HG02678 (cell line): Measurements from ENCODE around the gene TLCD5.
A peak's percentile ranks its signal among the peaks of the same experiment; 100 is the strongest.

Experiments used
- ATAC-seq: cut with Tn5 transposase; IDR thresholded peaks from one replicate; pipeline ENCODE4 v1.9.1; 2021; ENCODE audit warnings: mild to moderate bottlenecking, moderate library complexity; ENCODE audit not compliant: unreplicated experiment

The TLCD5 gene

GRCh38 chr11:120336641-120337354 is 11.7 kb downstream of the TLCD5 start:
- ATAC-seq, result peak; percentile 30

- ATAC-seq, result no peak
These were observed 12.4 kb downstream of the TLCD5 start for GRCh38 chr11:120337355-120338106.

GRCh38 chr11:120338107-120338933 is 13.2 kb downstream of the TLCD5 start:
- no peak for ATAC-seq

- ATAC-seq, result no peak
These were observed 14.3 kb downstream of the TLCD5 start for GRCh38 chr11:120339394-120339890.

- no peak for ATAC-seq
These were observed 15.4 kb downstream of the TLCD5 start for GRCh38 chr11:120340529-120340928.

GRCh38 chr11:120342226-120342625 is 17.1 kb downstream of the TLCD5 start:
- no peak for ATAC-seq

GRCh38 chr11:120342678-120343077 is 17.6 kb downstream of the TLCD5 start:
- no peak for ATAC-seq

GRCh38 chr11:120343429-120343828 is 18.3 kb downstream of the TLCD5 start:
- ATAC-seq, result peak; percentile 44

GRCh38 chr11:120344302-120345004 is 19.4 kb downstream of the TLCD5 start:
- ATAC-seq, result peak; percentile 91

GRCh38 chr11:120346233-120346632 is 21.1 kb downstream of the TLCD5 start:
- no peak for ATAC-seq

- ATAC-seq, result no peak
These were observed 25.5 kb downstream of the TLCD5 start for GRCh38 chr11:120350637-120351036.

- ATAC-seq, result no peak
These were observed 27.3 kb downstream of the TLCD5 start for GRCh38 chr11:120352405-120352804.

- ATAC-seq, result no peak
These were observed 29.0 kb downstream of the TLCD5 start for GRCh38 chr11:120354068-120354467.

GRCh38 chr11:120354779-120355178 is 29.7 kb downstream of the TLCD5 start:
- ATAC-seq, result no peak

GRCh38 chr11:120357620-120358019 is 32.5 kb downstream of the TLCD5 start:
- ATAC-seq, result no peak

- ATAC-seq, result no peak
These were observed 33.6 kb downstream of the TLCD5 start for GRCh38 chr11:120358729-120359128.

GRCh38 chr11:120363436-120363835 is 38.3 kb downstream of the TLCD5 start:
- ATAC-seq, result no peak

GRCh38 chr11:120365512-120365911 is 40.4 kb downstream of the TLCD5 start:
- no peak for ATAC-seq

GRCh38 chr11:120372296-120372695 is 47.2 kb downstream of the TLCD5 start:
- no peak for ATAC-seq

- no peak for ATAC-seq
These were observed 50.0 kb downstream of the TLCD5 start for GRCh38 chr11:120375076-120375475.
